Thyroid gland (tissue), 4 donors: ENCODE measurements around the gene STN1. TPM values are rescaled to one million over a fixed set of nuclear protein-coding genes. Genes with fewer than 3 reads are reported as not detected.

Source experiments
- DNase-seq, 2 donors: peaks; one replicate each; pipeline ENCODE4 v3.0.0-alpha.2; 2019
- H3K27ac ChIP-seq, 3 donors: fragments of 200-600 bp; sonication (generic); 1 replicate in 2 of 3; 2 replicates in 1 of 3; pipeline ENCODE4 v1.5.1; 2016 to 2019; ENCODE audit warnings: mild to moderate bottlenecking in 1 of 3, moderate library complexity in 1 of 3
- H3K27me3 ChIP-seq: fragments of 200-600 bp; sonication (generic); one replicate; pipeline ENCODE4 v1.5.1; 2019
- H3K36me3 ChIP-seq, 2 donors: fragments of 200-600 bp; sonication (generic); one replicate each; pipeline ENCODE4 v1.5.1; 2016 to 2019
- H3K4me1 ChIP-seq, 2 donors: fragments of 200-600 bp; sonication (generic); one replicate each; pipeline ENCODE4 v1.5.1; 2017 to 2019
- H3K4me3 ChIP-seq, 3 donors: fragments of 200-600 bp; sonication (generic); replicated peaks in 1 of 3; 1 replicate in 2 of 3; 2 replicates in 1 of 3; pipeline ENCODE4 v1.5.1; 2016; ENCODE audit warnings: mild to moderate bottlenecking in 1 of 3
- H3K9me3 ChIP-seq: fragments of 200-600 bp; sonication (generic); one replicate; pipeline ENCODE4 v1.5.1; 2017
- CTCF ChIP-seq, 6 experiments: fragments of 200-600 bp in 3 of 6; fragments of 450-650 bp in 3 of 6; sonication (generic) in 3 of 6; IDR thresholded peaks; one replicate each; pipeline ENCODE4 v1.5.1; 2016 to 2019; ENCODE audit warnings: antibody characterized with exemption in 6 of 6, mild to moderate bottlenecking in 2 of 6, inconsistent platforms in 1 of 6, moderate library complexity in 1 of 6
- POLR2A ChIP-seq, 2 donors: fragments of 450-650 bp; IDR thresholded peaks; one replicate each; pipeline ENCODE4 v1.6.1; 2017; ENCODE audit warnings: antibody characterized with exemption in 2 of 2, mild to moderate bottlenecking in 2 of 2, moderate library complexity in 1 of 2
- WGBS, 2 donors: methylation state at CpG; one replicate each; pipeline ENCODE4 v1.1.5; 2017; 5-methylcytosine and 5-hydroxymethylcytosine counted together
- intact Hi-C: fragments of 100-400 bp; cut with DNase I; formaldehyde crosslinking; loops from one replicate; pipeline ENCODE4 v1.15.1; 2023
- total RNA-seq, 4 donors: library from RNA; depleted of rRNA; stranded (reverse); fragments of >200 nt; gene quantifications; one replicate each; pipeline ENCODE4 v1.2.3, GENCODE V29; 2016

STN1 gene
- total RNA-seq, 4 donors from 2014 or later, result 20.7 to 37.1 (median 30.7) TPM

GRCh38 chr10:103852189-103852711, 65.7 kb downstream of the STN1 start:
- no peak for DNase-seq
- Histone ChIP-seq H3K4me3 (no peak overlapping the region), H3K4me1 (peaks cover 4 to 51% of the 10 kb centered on the region in 2 donors), H3K27ac (peak overlapping the region in 1 of 3 donors; percentile 10), H3K27me3 (no peaks in the 10 kb centered on the region), H3K36me3 (no peaks in the 10 kb centered on the region), H3K9me3 (no peaks in the 10 kb centered on the region)
- intact Hi-C loops, result no loop called here
- WGBS, 2 donors, result 74% methylated on average over 3 to 11 of the region's 11 CpGs
- TF ChIP-seq CTCF (IDR thresholded peaks at IDR 0.05) (no peak), POLR2A (IDR thresholded peaks at IDR 0.05) (no peak)

GRCh38 chr10:103851261-103851660, 66.7 kb downstream of the STN1 start:
- intact Hi-C loops, result no loop called here
- no peaks in the 10 kb centered on the region for H3K9me3 ChIP-seq
- no peak overlapping the region for H3K4me3 ChIP-seq
- peaks cover 4 to 51% of the 10 kb centered on the region in 2 donors for H3K4me1 ChIP-seq
- H3K27ac ChIP-seq, result no peak overlapping the region
- DNase-seq, result no peak
- TF ChIP-seq CTCF (IDR thresholded peaks at IDR 0.05) (no peak), POLR2A (IDR thresholded peaks at IDR 0.05) (no peak)
- WGBS, 2 donors, result 85 to 94% methylated on average over 4 of the region's 4 CpGs
- no peaks in the 10 kb centered on the region for H3K27me3 ChIP-seq
- no peaks in the 10 kb centered on the region for H3K36me3 ChIP-seq

GRCh38 chr10:103850572-103850895, 67.5 kb downstream of the STN1 start:
- Histone ChIP-seq H3K27me3 (no peaks in the 10 kb centered on the region), H3K36me3 (no peaks in the 10 kb centered on the region), H3K4me1 (peaks cover 0 to 46% of the 10 kb centered on the region in 2 donors), H3K4me3 (no peak overlapping the region), H3K9me3 (no peaks in the 10 kb centered on the region), H3K27ac (peak overlapping the region; percentile 11 to 31 (median 28))
- TF ChIP-seq CTCF (IDR thresholded peaks at IDR 0.05) (no peak), POLR2A (IDR thresholded peaks at IDR 0.05) (no peak)
- intact Hi-C loops, result no loop called here
- 77 to 94% methylated on average over 3 of the region's 3 CpGs for WGBS, 2 donors
- DNase-seq, result no peak

- 60 to 73% methylated on average over 8 of the region's 8 CpGs for WGBS, 2 donors
- Histone ChIP-seq H3K27me3 (no peaks in the 10 kb centered on the region), H3K27ac (peak overlapping the region; percentile 11 to 31 (median 28)), H3K4me1 (peaks cover 0 to 45% of the 10 kb centered on the region in 2 donors), H3K9me3 (no peaks in the 10 kb centered on the region), H3K4me3 (no peak overlapping the region), H3K36me3 (no peaks in the 10 kb centered on the region)
- no peak for TF ChIP-seq POLR2A (IDR thresholded peaks at IDR 0.05)
- no peak for TF ChIP-seq CTCF (IDR thresholded peaks at IDR 0.05)
- intact Hi-C loops, result no loop called here
- no peak for DNase-seq
These were observed 68.0 kb downstream of the STN1 start for GRCh38 chr10:103849880-103850571.

GRCh38 chr10:103849212-103849877, 68.6 kb downstream of the STN1 start:
- intact Hi-C loops, result no loop called here
- DNase-seq, result no peak
- H3K36me3 ChIP-seq, result no peaks in the 10 kb centered on the region
- TF ChIP-seq CTCF (IDR thresholded peaks at IDR 0.05) (no peak), POLR2A (IDR thresholded peaks at IDR 0.05) (no peak)
- H3K9me3 ChIP-seq, result no peaks in the 10 kb centered on the region
- H3K4me1 ChIP-seq, result peaks cover 0 to 41% of the 10 kb centered on the region in 2 donors
- peak overlapping the region in 2 of 3 donors; percentile 28 to 31 for H3K27ac ChIP-seq
- no peaks in the 10 kb centered on the region for H3K27me3 ChIP-seq
- 76 to 82% methylated on average over 8 to 10 of the region's 10 CpGs for WGBS, 2 donors
- H3K4me3 ChIP-seq, result no peak overlapping the region
